Measurements from ENCODE around the gene SLC41A1.

SLC41A1 gene

GRCh38 chr1:205787287-205787916 lies 25.6 kb downstream of the SLC41A1 start:
- no peak for ATAC-seq

GRCh38 chr1:205786601-205787000 lies 26.4 kb downstream of the SLC41A1 start:
- no peak for DNase-seq
- no peak for ATAC-seq

More at GRCh38 chr1:205787287-205787916, 25.6 kb downstream of the SLC41A1 start:
- no peak for DNase-seq

GRCh38 chr1:205785446-205785845 lies 27.6 kb downstream of the SLC41A1 start:
- ATAC-seq (no peak), DNase-seq (no peak)

GRCh38 chr1:205783904-205784303 lies 29.1 kb downstream of the SLC41A1 start:
- DNase-seq = no peak
- no peak for ATAC-seq

GRCh38 chr1:205783433-205783795 lies 29.6 kb downstream of the SLC41A1 start:
- no peak for ATAC-seq
- DNase-seq = no peak

GRCh38 chr1:205782627-205783432 lies 30.2 kb downstream of the SLC41A1 start:
- no peak for DNase-seq
- ATAC-seq = no peak

- ATAC-seq = no peak
- no peak for DNase-seq
Observed at GRCh38 chr1:205780335-205780734, 32.7 kb downstream of the SLC41A1 start.

GRCh38 chr1:205777994-205778393 lies 35.0 kb downstream of the SLC41A1 start:
- no peak for ATAC-seq
- DNase-seq = no peak

GRCh38 chr1:205775717-205776056 lies 37.3 kb downstream of the SLC41A1 start:
- ATAC-seq = no peak
- DNase-seq = no peak

- DNase-seq (peak; percentile 86), ATAC-seq (peak; percentile 85)
Observed at GRCh38 chr1:205775015-205775716, 37.8 kb downstream of the SLC41A1 start, which contains the start of gene RAB29. Gene RAB29 (minus strand): TSS chr1:205775482. CDS start chr1:205774956, 526 bp downstream.

GRCh38 chr1:205774198-205775014 lies 38.6 kb downstream of the SLC41A1 start:
- peak; percentile 61 for DNase-seq

GRCh38 chr1:205772607-205773032 lies 40.4 kb downstream of the SLC41A1 start:
- DNase-seq (no peak), ATAC-seq (peak; percentile 67)

More at GRCh38 chr1:205774198-205775014, 38.6 kb downstream of the SLC41A1 start:
- ATAC-seq = peak; percentile 6

GRCh38 chr1:205770618-205771017 lies 42.4 kb downstream of the SLC41A1 start:
- DNase-seq = no peak
- ATAC-seq = no peak

- ATAC-seq (no peak), DNase-seq (no peak)
Observed at GRCh38 chr1:205769641-205770365, 43.2 kb downstream of the SLC41A1 start.

- ATAC-seq (no peak), DNase-seq (no peak)
Observed at GRCh38 chr1:205767248-205767647, 45.8 kb downstream of the SLC41A1 start.

GRCh38 chr1:205766570-205766969 lies 46.4 kb downstream of the SLC41A1 start:
- no peak for ATAC-seq
- no peak for DNase-seq

- ATAC-seq = peak; percentile 72
- DNase-seq = no peak
Observed at GRCh38 chr1:205766038-205766437, 47.0 kb downstream of the SLC41A1 start.

GRCh38 chr1:205764578-205764977 lies 48.4 kb downstream of the SLC41A1 start:
- ATAC-seq (no peak), DNase-seq (no peak)

- ATAC-seq = no peak
Observed at GRCh38 chr1:205763980-205764379, 49.0 kb downstream of the SLC41A1 start.

GRCh38 chr1:205760606-205761005 lies 52.4 kb downstream of the SLC41A1 start:
- DNase-seq = no peak
- no peak for ATAC-seq

More at GRCh38 chr1:205763980-205764379, 49.0 kb downstream of the SLC41A1 start:
- DNase-seq = no peak

- DNase-seq (no peak), ATAC-seq (no peak)
Observed at GRCh38 chr1:205756552-205756951, 56.4 kb downstream of the SLC41A1 start.

Data from stimulated activated naive CD8-positive, alpha-beta T cell treated with anti-CD3 and anti-CD28 coated beads, Interleukin-15, Interleukin-2, amounts not matched to agents 100 U/mL and 50 U/mL, for 24 hours (primary cell).